Adrenal gland (tissue), 5 donors: ENCODE measurements around the gene NFATC4.

ENCODE experiments used
- POLR2A ChIP-seq, 2 donors: fragments of 450-650 bp; IDR thresholded peaks; one replicate each; pipeline ENCODE4 v1.6.1; 2017; ENCODE audit warnings: antibody characterized with exemption in 2 of 2, mild to moderate bottlenecking in 2 of 2, moderate library complexity in 1 of 2
- TF ChIP-seq, protein P1 (sequence below), 6 experiments: fragments of 450-650 bp in 4 of 6; fragments of 200-600 bp in 2 of 6; sonication (generic) in 1 of 6; IDR thresholded peaks; 1 replicate in 5 of 6; 2 replicates in 1 of 6; pipeline versions ENCODE4 v1.5.1 to v1.8.0; 2016 to 2021; ENCODE audit warnings: antibody characterized with exemption in 6 of 6, mild to moderate bottlenecking in 2 of 6, moderate library complexity in 1 of 6
- donor health status: DM: no; HTN: no; CAD: no.

DNA sequence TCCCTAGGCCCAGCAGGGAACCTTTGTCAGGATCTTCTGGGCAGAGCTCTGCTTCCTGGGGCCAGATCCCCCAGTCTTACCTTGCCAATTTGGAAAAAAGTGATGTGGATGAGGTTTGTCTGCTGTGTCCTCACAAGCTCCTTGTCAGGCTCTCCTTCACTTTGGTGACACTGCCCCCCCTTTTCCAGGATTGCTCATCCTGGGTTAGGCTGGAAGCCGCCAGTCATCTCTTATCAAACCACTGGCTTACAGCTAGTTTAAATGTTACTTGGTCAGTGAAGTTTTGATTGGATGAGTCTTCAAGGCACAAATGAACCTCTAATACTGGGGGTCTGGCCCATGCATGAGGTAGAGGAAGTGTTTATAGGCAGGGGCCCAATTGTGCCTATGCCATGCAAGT is 46.1 kb downstream of the NFATC4 start:
- TF ChIP-seq POLR2A (IDR thresholded peaks at IDR 0.05), result no peak
- TF ChIP-seq, protein P1, sequence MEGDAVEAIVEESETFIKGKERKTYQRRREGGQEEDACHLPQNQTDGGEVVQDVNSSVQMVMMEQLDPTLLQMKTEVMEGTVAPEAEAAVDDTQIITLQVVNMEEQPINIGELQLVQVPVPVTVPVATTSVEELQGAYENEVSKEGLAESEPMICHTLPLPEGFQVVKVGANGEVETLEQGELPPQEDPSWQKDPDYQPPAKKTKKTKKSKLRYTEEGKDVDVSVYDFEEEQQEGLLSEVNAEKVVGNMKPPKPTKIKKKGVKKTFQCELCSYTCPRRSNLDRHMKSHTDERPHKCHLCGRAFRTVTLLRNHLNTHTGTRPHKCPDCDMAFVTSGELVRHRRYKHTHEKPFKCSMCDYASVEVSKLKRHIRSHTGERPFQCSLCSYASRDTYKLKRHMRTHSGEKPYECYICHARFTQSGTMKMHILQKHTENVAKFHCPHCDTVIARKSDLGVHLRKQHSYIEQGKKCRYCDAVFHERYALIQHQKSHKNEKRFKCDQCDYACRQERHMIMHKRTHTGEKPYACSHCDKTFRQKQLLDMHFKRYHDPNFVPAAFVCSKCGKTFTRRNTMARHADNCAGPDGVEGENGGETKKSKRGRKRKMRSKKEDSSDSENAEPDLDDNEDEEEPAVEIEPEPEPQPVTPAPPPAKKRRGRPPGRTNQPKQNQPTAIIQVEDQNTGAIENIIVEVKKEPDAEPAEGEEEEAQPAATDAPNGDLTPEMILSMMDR (IDR thresholded peaks at IDR 0.05), result no peak
